ENCODE measurements around the gene OXSR1. TPM values are rescaled to one million over a fixed set of nuclear protein-coding genes. Genes with fewer than 3 reads are reported as not detected.
"Not testable (repeated sequence)": the region's sequence is repeated elsewhere in the genome, so short reads cannot be mapped to it uniquely, and the experiment has no call there.

OXSR1 gene
- total RNA-seq, 1 donor = 36.0 TPM

- H3K27me3 ChIP-seq (ENCODE audit: insufficient read depth, low read length) = no peaks in the 10 kb centered on the region
- H3K9me3 ChIP-seq (ENCODE audit: low read depth, low read length) = no peaks in the 10 kb centered on the region
- H3K4me3 ChIP-seq (ENCODE audit: low read length) = peak overlapping the region; percentile 68
- peaks cover 32% of the 10 kb centered on the region for H3K4me1 ChIP-seq (ENCODE audit: insufficient read depth, low read length)
Measured at GRCh38 chr3:38164643-38164951, 740 bp upstream of the OXSR1 start.

GRCh38 chr3:38165722-38166387 is 518 bp downstream of the OXSR1 start:
- Histone ChIP-seq H3K4me1 (ENCODE audit: insufficient read depth, low read length) (peaks cover 40% of the 10 kb centered on the region), H3K9me3 (ENCODE audit: low read depth, low read length) (no peaks in the 10 kb centered on the region), H3K4me3 (ENCODE audit: low read length) (peak overlapping the region; percentile 68)

GRCh38 chr3:38167591-38167990 is 2.3 kb downstream of the OXSR1 start:
- no peak overlapping the region for H3K4me3 ChIP-seq (ENCODE audit: low read length)

More at GRCh38 chr3:38165722-38166387, 518 bp downstream of the OXSR1 start:
- no peaks in the 10 kb centered on the region for H3K27me3 ChIP-seq (ENCODE audit: insufficient read depth, low read length)

GRCh38 chr3:38168151-38169026 is 3.1 kb downstream of the OXSR1 start:
- no peaks in the 10 kb centered on the region for H3K27me3 ChIP-seq (ENCODE audit: insufficient read depth, low read length)
- peaks cover 46% of the 10 kb centered on the region for H3K4me1 ChIP-seq (ENCODE audit: insufficient read depth, low read length)
- no peak overlapping the region for H3K4me3 ChIP-seq (ENCODE audit: low read length)
- no peaks in the 10 kb centered on the region for H3K9me3 ChIP-seq (ENCODE audit: low read depth, low read length)

More at GRCh38 chr3:38167591-38167990, 2.3 kb downstream of the OXSR1 start:
- Histone ChIP-seq H3K4me1 (ENCODE audit: insufficient read depth, low read length) (peaks cover 42% of the 10 kb centered on the region), H3K27me3 (ENCODE audit: insufficient read depth, low read length) (no peaks in the 10 kb centered on the region), H3K9me3 (ENCODE audit: low read depth, low read length) (no peaks in the 10 kb centered on the region)

GRCh38 chr3:38169027-38169317 is 3.6 kb downstream of the OXSR1 start:
- peaks cover 49% of the 10 kb centered on the region for H3K4me1 ChIP-seq (ENCODE audit: insufficient read depth, low read length)
- no peak overlapping the region for H3K4me3 ChIP-seq (ENCODE audit: low read length)
- H3K9me3 ChIP-seq (ENCODE audit: low read depth, low read length) = no peaks in the 10 kb centered on the region
- no peaks in the 10 kb centered on the region for H3K27me3 ChIP-seq (ENCODE audit: insufficient read depth, low read length)

GRCh38 chr3:38170722-38171121 is 5.4 kb downstream of the OXSR1 start:
- Histone ChIP-seq H3K27me3 (ENCODE audit: insufficient read depth, low read length) (no peaks in the 10 kb centered on the region), H3K4me1 (ENCODE audit: insufficient read depth, low read length) (peaks cover 45% of the 10 kb centered on the region), H3K4me3 (ENCODE audit: low read length) (no peak overlapping the region), H3K9me3 (ENCODE audit: low read depth, low read length) (no peaks in the 10 kb centered on the region)

- H3K9me3 ChIP-seq (ENCODE audit: low read depth, low read length) = no peaks in the 10 kb centered on the region
- H3K27me3 ChIP-seq (ENCODE audit: insufficient read depth, low read length) = no peaks in the 10 kb centered on the region
- H3K4me3 ChIP-seq (ENCODE audit: low read length) = no peak overlapping the region
- H3K4me1 ChIP-seq (ENCODE audit: insufficient read depth, low read length) = peaks cover 38% of the 10 kb centered on the region
Measured at GRCh38 chr3:38171622-38172021, 6.3 kb downstream of the OXSR1 start.

GRCh38 chr3:38173834-38174418 is 8.6 kb downstream of the OXSR1 start:
- Histone ChIP-seq H3K27me3 (ENCODE audit: insufficient read depth, low read length) (no peaks in the 10 kb centered on the region), H3K9me3 (ENCODE audit: low read depth, low read length) (no peaks in the 10 kb centered on the region), H3K4me3 (ENCODE audit: low read length) (no peak overlapping the region), H3K4me1 (ENCODE audit: insufficient read depth, low read length) (peaks cover 22% of the 10 kb centered on the region)

GRCh38 chr3:38177181-38177580 is 11.8 kb downstream of the OXSR1 start:
- Histone ChIP-seq H3K27me3 (ENCODE audit: insufficient read depth, low read length) (no peaks in the 10 kb centered on the region), H3K9me3 (ENCODE audit: low read depth, low read length) (no peaks in the 10 kb centered on the region), H3K4me3 (ENCODE audit: low read length) (no peak overlapping the region), H3K4me1 (ENCODE audit: insufficient read depth, low read length) (peaks cover 13% of the 10 kb centered on the region)

- no peaks in the 10 kb centered on the region for H3K4me1 ChIP-seq (ENCODE audit: insufficient read depth, low read length)
- no peaks in the 10 kb centered on the region for H3K27me3 ChIP-seq (ENCODE audit: insufficient read depth, low read length)
- H3K4me3 ChIP-seq (ENCODE audit: low read length) = no peak overlapping the region
- H3K9me3 ChIP-seq (ENCODE audit: low read depth, low read length) = no peaks in the 10 kb centered on the region
Measured at GRCh38 chr3:38186781-38187180, 21.4 kb downstream of the OXSR1 start.

GRCh38 chr3:38190481-38190881 is 25.1 kb downstream of the OXSR1 start:
- no peaks in the 10 kb centered on the region for H3K9me3 ChIP-seq (ENCODE audit: low read depth, low read length)
- H3K4me3 ChIP-seq (ENCODE audit: low read length) = no peak overlapping the region
- H3K4me1 ChIP-seq (ENCODE audit: insufficient read depth, low read length) = no peaks in the 10 kb centered on the region
- H3K27me3 ChIP-seq (ENCODE audit: insufficient read depth, low read length) = no peaks in the 10 kb centered on the region

- not testable (repeated sequence) for H3K4me3 ChIP-seq (ENCODE audit: low read length); H3K27me3 ChIP-seq (ENCODE audit: insufficient read depth, low read length); H3K9me3 ChIP-seq (ENCODE audit: low read depth, low read length)
- H3K4me1 ChIP-seq (ENCODE audit: insufficient read depth, low read length) = peaks cover 15% of the 10 kb centered on the region
Measured at GRCh38 chr3:38202931-38203330, 37.6 kb downstream of the OXSR1 start.

GRCh38 chr3:38203690-38204089 is 38.4 kb downstream of the OXSR1 start:
- Histone ChIP-seq H3K27me3 (ENCODE audit: insufficient read depth, low read length) (no peaks in the 10 kb centered on the region), H3K4me1 (ENCODE audit: insufficient read depth, low read length) (peaks cover 15% of the 10 kb centered on the region), H3K9me3 (ENCODE audit: low read depth, low read length) (no peaks in the 10 kb centered on the region), H3K4me3 (ENCODE audit: low read length) (no peak overlapping the region)

GRCh38 chr3:38204599-38205471 is 39.5 kb downstream of the OXSR1 start:
- H3K9me3 ChIP-seq (ENCODE audit: low read depth, low read length) = no peaks in the 10 kb centered on the region
- no peaks in the 10 kb centered on the region for H3K27me3 ChIP-seq (ENCODE audit: insufficient read depth, low read length)
- peaks cover 15% of the 10 kb centered on the region for H3K4me1 ChIP-seq (ENCODE audit: insufficient read depth, low read length)
- no peak overlapping the region for H3K4me3 ChIP-seq (ENCODE audit: low read length)

GRCh38 chr3:38205472-38205805 is 40.1 kb downstream of the OXSR1 start:
- Histone ChIP-seq H3K4me3 (ENCODE audit: low read length) (no peak overlapping the region), H3K27me3 (ENCODE audit: insufficient read depth, low read length) (no peaks in the 10 kb centered on the region), H3K4me1 (ENCODE audit: insufficient read depth, low read length) (peaks cover 19% of the 10 kb centered on the region), H3K9me3 (ENCODE audit: low read depth, low read length) (no peaks in the 10 kb centered on the region)
